Heart right ventricle (tissue), 16 donors: ENCODE data around the gene BAX. TPM values are rescaled to one million over a fixed set of nuclear protein-coding genes. Genes with fewer than 3 reads are reported as not detected.

Source experiments
- ATAC-seq, 8 donors: fragments of 200-7000 bp; cut with Tn5 transposase; one replicate each; pipeline ENCODE4 v1.9.1; 2020; ENCODE audit warnings: mild to moderate bottlenecking in 8 of 8, moderate library complexity in 8 of 8, moderate number of reproducible peaks in 1 of 8
- DNase-seq, 2 donors: peaks; one replicate each; pipeline ENCODE4 v3.0.0-alpha.2; 2020
- H3K27ac ChIP-seq, 10 donors: fragments of 200-600 bp; sonication (generic) in 2 of 10; one replicate each; pipeline versions ENCODE4 v1.5.0 to v1.8.0; 2020 to 2022; ENCODE audit warnings: mild to moderate bottlenecking in 3 of 10
- H3K27me3 ChIP-seq, 7 donors: fragments of 200-600 bp; one replicate each; pipeline ENCODE4 v1.8.0; 2021 to 2022; ENCODE audit warnings: mild to moderate bottlenecking in 2 of 7
- H3K36me3 ChIP-seq, 9 donors: fragments of 200-600 bp; sonication (generic) in 1 of 9; one replicate each; pipeline versions ENCODE4 v1.5.0 to v1.8.0; 2020 to 2022; ENCODE audit warnings: mild to moderate bottlenecking in 2 of 9
- H3K4me1 ChIP-seq, 9 donors: fragments of 200-600 bp; sonication (generic) in 1 of 9; one replicate each; pipeline versions ENCODE4 v1.5.0 to v1.8.0; 2020 to 2022; ENCODE audit warnings: mild to moderate bottlenecking in 4 of 9
- H3K4me3 ChIP-seq, 10 donors: fragments of 200-600 bp; sonication (generic) in 2 of 10; one replicate each; pipeline versions ENCODE4 v1.5.0 to v1.8.0; 2020 to 2022; ENCODE audit warnings: mild to moderate bottlenecking in 7 of 10, moderate library complexity in 2 of 10
- H3K9me3 ChIP-seq, 11 donors: fragments of 200-600 bp in 10 of 11; sonication (generic) in 2 of 11; one replicate each; pipeline versions ENCODE4 v1.5.0 to v1.8.0; 2013 to 2022; ENCODE audit warnings: mild to moderate bottlenecking in 2 of 11, control low read depth in 1 of 11, moderate library complexity in 1 of 11
- WGBS, 2 donors: extraction: QIAGEN DNeasy Blood & Tissue Kit; methylation state at CpG; one replicate each; pipeline ENCODE4 v1.1.7; 2013; ENCODE audit warnings: inconsistent platforms in 1 of 2; 5-methylcytosine and 5-hydroxymethylcytosine counted together
- intact Hi-C, 10 donors: fragments of 100-400 bp; cut with DNase I; formaldehyde crosslinking; loops; one replicate each; pipeline versions ENCODE4 v1.11.1 to v1.14.2; 2022
- polyA plus RNA-seq, 2 donors: library from polyadenylated mRNA; stranded (reverse); fragments of 200-250 nt; gene quantifications; one replicate each; pipeline ENCODE4 v1.2.3, GENCODE V29; 2013
- total RNA-seq, 10 donors: library from RNA; stranded (reverse); fragmentation: NEBNext Ultra II Directional in 3 of 10; extraction: Animal tissue kit (Norgen Biotek cat#: 25700) in 3 of 10; gene quantifications; one replicate each; pipeline versions ENCODE4 v1.2.1 to v1.2.4, GENCODE V29; 2021 to 2023
- TF ChIP-seq, protein P1 (sequence below), 9 donors: fragments of 200-600 bp; sonication (generic) in 2 of 9; IDR thresholded peaks; one replicate each; pipeline versions ENCODE4 v1.5.0 to v1.8.0; 2021 to 2022; ENCODE audit warnings: antibody characterized with exemption in 9 of 9, mild to moderate bottlenecking in 5 of 9, moderate library complexity in 1 of 9
- donor health status: Arrhythmogenic right ventricular cardiomyopathy.
- donor health status: ischemic (EF 13 %, LVEDD 7.1; RV severe dilation, severe dysfunction).
- donor health status: healthy with polysubstance abuse.
- donor health status: DM: no; HTN: yes; CAD: no.
- donor health status: DM: no; HTN: no; CAD: no.
- donor health status: ischemic (EF 25% LVEDD 6.9; RV normal size, moderate dysfunction).
- donor health status: ischemic (EF 25% LVEDD 5.7; RV mildly dilated, moderate dysfunction).
- donor health status: healthy.
- donor health status: DM: yes; HTN: yes; CAD: no.
- donor health status: Ischemic cardiomyopathy.
- donor health status: ischemic (EF 35%, LVEDD 5.7; RV mildly dilated, moderate dysfunction).
- donor health status: nonischemic (EF 11% LVEDD 7.7; RV severe dilation, severe dysfunction).
- donor health status: DM: yes; HTN: yes; CAD: no.
- donor health status: PGD.
- donor health status: ischemic (EF 29% LVEDD 5.4; RV normal size, mild dysfunction).
- donor health status: nonischemic (EF 23%, LVEDD 6.1; RV moderate dilation, normal function).

The BAX gene
- total and polyA plus RNA-seq, 12 donors = 11.5 to 41.5 (median 19.5) TPM

DNA sequence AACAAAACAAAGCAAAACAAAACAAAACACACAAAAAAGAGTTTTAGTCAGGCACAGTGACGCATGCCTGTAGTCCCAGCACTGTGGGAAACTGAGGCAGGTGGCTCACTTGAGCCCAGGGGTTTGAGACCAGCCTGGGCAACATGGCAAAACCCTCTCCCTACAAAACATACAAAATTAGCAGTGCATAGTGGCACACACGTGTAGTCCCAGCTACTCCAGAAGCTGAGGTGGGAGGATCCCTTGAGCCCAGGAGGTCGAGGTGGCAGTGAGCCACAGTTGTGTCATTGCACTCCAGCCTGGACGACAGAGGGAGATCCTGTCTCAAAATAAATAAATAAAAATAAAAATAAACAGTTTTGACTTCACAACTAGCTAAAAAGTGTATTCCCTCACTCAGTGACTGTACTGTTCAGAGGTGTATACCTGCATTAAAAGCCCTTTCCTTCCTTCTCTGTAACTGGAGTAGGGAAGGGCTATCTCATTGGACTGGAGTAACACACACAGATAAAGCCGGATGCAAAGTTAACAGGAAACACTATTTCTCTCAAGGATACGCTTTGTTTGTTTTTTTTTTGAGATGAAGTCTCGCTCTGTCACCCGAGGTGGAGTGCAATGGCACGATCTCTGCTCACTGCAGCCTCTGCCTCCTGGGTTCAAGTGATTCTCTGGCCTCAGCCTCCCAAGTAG, 3.7 kb upstream of the BAX start:
- Histone ChIP-seq H3K27me3 (no peaks in the 10 kb centered on the region), H3K36me3 (peaks cover 0 to 2% (median 0%) of the 10 kb centered on the region in 9 donors), H3K9me3 (peaks cover 0 to 8% (median 0%) of the 10 kb centered on the region in 11 donors), H3K4me1 (peaks cover 5 to 26% (median 16%) of the 10 kb centered on the region in 9 donors), H3K4me3 (no peak overlapping the region), H3K27ac (peak overlapping the region in 3 of 10 donors; percentile 20 to 63 (median 41))
- intact Hi-C loops = loop anchor here in 4 of 10 donors (5.0 to 10.0 kb wide), 3 partner anchors 49 to 476 kb away; partner anchors contain the start of genes NUCB1 (in 4 of the 4) and CA11 (in 1 of the 4)
- no peak for ATAC-seq
- TF ChIP-seq, protein P1, sequence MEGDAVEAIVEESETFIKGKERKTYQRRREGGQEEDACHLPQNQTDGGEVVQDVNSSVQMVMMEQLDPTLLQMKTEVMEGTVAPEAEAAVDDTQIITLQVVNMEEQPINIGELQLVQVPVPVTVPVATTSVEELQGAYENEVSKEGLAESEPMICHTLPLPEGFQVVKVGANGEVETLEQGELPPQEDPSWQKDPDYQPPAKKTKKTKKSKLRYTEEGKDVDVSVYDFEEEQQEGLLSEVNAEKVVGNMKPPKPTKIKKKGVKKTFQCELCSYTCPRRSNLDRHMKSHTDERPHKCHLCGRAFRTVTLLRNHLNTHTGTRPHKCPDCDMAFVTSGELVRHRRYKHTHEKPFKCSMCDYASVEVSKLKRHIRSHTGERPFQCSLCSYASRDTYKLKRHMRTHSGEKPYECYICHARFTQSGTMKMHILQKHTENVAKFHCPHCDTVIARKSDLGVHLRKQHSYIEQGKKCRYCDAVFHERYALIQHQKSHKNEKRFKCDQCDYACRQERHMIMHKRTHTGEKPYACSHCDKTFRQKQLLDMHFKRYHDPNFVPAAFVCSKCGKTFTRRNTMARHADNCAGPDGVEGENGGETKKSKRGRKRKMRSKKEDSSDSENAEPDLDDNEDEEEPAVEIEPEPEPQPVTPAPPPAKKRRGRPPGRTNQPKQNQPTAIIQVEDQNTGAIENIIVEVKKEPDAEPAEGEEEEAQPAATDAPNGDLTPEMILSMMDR (IDR thresholded peaks at IDR 0.05) = no peak
- no peak for DNase-seq
- WGBS, 2 donors = 43 to 51% methylated on average over 9 of the region's 9 CpGs

DNA sequence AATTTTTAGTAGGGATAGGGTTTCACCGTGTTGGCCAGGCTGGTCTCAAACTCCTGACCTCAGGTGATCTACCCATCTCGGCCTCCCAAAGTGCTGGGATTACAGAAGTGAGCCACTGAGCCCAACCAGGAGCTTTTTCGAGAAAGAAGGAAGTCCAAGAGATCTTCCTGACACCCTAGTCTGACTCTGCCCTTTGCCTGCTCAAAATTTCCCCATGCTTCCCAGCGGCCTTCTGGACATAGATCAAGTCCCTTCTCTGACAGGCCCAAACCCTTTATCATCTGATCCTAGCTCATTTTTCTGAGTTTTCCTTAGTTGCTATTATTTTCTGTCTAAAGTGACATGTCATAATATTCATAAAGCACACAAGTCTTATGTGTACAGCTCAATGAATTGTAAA, 1.5 kb upstream of the BAX start:
- DNase-seq (no peak), ATAC-seq (no peak)
- Histone ChIP-seq H3K27me3 (no peaks in the 10 kb centered on the region), H3K36me3 (peaks cover 0 to 23% (median 0%) of the 10 kb centered on the region in 9 donors), H3K9me3 (no peaks in the 10 kb centered on the region), H3K4me3 (no peak overlapping the region), H3K4me1 (peaks cover 5 to 29% (median 19%) of the 10 kb centered on the region in 9 donors), H3K27ac (no peak overlapping the region)
- intact Hi-C loops = loop anchor here in 4 of 10 donors (5.0 to 10.0 kb wide), 3 partner anchors 51 to 478 kb away; partner anchors contain the start of genes NUCB1 (in 4 of the 4) and CA11 (in 1 of the 4)
- WGBS, 2 donors = 85 to 87% methylated on average over 4 of the region's 4 CpGs
- TF ChIP-seq, protein P1 (IDR thresholded peaks at IDR 0.05) = no peak

DNA sequence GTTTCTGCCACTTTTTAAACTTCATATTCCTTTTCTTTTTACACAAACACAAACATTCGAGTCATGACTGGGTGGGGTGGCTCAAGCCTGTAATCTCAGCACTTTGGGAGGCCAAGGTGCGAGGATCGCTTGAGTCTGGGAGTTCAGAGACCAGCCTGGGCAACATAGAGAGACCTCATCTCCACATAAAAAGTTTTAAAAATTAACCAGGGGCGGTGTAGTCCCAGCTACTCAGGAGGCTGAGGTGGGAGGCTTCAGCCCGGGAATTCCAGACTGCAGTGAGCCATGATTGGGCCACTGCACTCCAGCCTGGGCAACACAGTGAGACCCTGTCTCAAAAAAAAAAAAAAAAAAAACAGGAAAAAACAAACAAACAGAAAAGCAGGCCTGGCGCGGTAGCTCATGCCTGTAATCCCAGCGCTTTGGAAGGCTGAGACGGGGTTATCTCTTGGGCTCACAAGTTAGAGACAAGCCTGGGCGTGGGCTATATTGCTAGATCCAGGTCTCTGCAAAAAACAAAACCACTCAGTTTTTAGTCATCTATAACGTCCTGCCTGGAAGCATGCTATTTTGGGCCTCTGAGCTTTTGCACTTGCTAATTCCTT, 583 bp upstream of the BAX start:
- peak in 1 of 8 donors; percentile 6 for ATAC-seq
- intact Hi-C loops = loop anchor here in 4 of 10 donors (5.0 to 10.0 kb wide), 3 partner anchors 52 to 479 kb away; partner anchors contain the start of genes NUCB1 (in 4 of the 4) and CA11 (in 1 of the 4)

More for the DNA sequence above, 583 bp upstream of the BAX start:
- H3K27ac ChIP-seq = peak overlapping the region; percentile 26 to 96 (median 88)
- peaks cover 5 to 29% (median 19%) of the 10 kb centered on the region in 9 donors for H3K4me1 ChIP-seq
- DNase-seq = no peak
- H3K27me3 ChIP-seq = no peaks in the 10 kb centered on the region
- H3K36me3 ChIP-seq = peaks cover 0 to 30% (median 0%) of the 10 kb centered on the region in 9 donors
- peak overlapping the region; percentile 76 to 98 (median 88) for H3K4me3 ChIP-seq
- TF ChIP-seq, protein P1 (IDR thresholded peaks at IDR 0.05) = no peak
- WGBS, 2 donors = 49 to 50% methylated on average over 11 of the region's 11 CpGs
- no peaks in the 10 kb centered on the region for H3K9me3 ChIP-seq
